GM19467 (cell line): ENCODE data around the gene LIMS2.
A peak's percentile ranks its signal among the peaks of the same experiment; 100 is the strongest.

Source experiments
- ATAC-seq: cut with Tn5 transposase; IDR thresholded peaks from one replicate; pipeline ENCODE4 v1.9.1; 2021; ENCODE audit warnings: mild to moderate bottlenecking, moderate library complexity; ENCODE audit not compliant: unreplicated experiment

Gene LIMS2

GRCh38 chr2:127675331-127676261 lies at the start of gene LIMS2:
Gene LIMS2 (minus strand): TSS chr2:127675530. CDS start chr2:127675024, 506 bp downstream.
- ATAC-seq: no peak

- no peak for ATAC-seq
Measured at GRCh38 chr2:127722807-127723206, 47.5 kb upstream of the LIMS2 start.

GRCh38 chr2:127721978-127722355 lies 46.6 kb upstream of the LIMS2 start:
- ATAC-seq: no peak

- ATAC-seq: no peak
Measured at GRCh38 chr2:127721311-127721977, 46.1 kb upstream of the LIMS2 start.

GRCh38 chr2:127719301-127720218 lies 44.2 kb upstream of the LIMS2 start:
- ATAC-seq: no peak

GRCh38 chr2:127718271-127718670 lies 42.9 kb upstream of the LIMS2 start:
- no peak for ATAC-seq

- no peak for ATAC-seq
Measured at GRCh38 chr2:127715778-127716449, 40.6 kb upstream of the LIMS2 start.

GRCh38 chr2:127713562-127713961 lies 38.2 kb upstream of the LIMS2 start:
- ATAC-seq: no peak

- ATAC-seq: no peak
Measured at GRCh38 chr2:127712999-127713398, 37.7 kb upstream of the LIMS2 start.

GRCh38 chr2:127709336-127709735 lies 34.0 kb upstream of the LIMS2 start:
- ATAC-seq: no peak

GRCh38 chr2:127707890-127708648 lies 32.7 kb upstream of the LIMS2 start:
- no peak for ATAC-seq

GRCh38 chr2:127706215-127706990 lies 31.1 kb upstream of the LIMS2 start:
- ATAC-seq: no peak

GRCh38 chr2:127705391-127706065 lies 30.2 kb upstream of the LIMS2 start:
- no peak for ATAC-seq

GRCh38 chr2:127704641-127705390 lies 29.5 kb upstream of the LIMS2 start:
- no peak for ATAC-seq

GRCh38 chr2:127703282-127703681 lies 28.0 kb upstream of the LIMS2 start:
- ATAC-seq: no peak

- ATAC-seq: no peak
Measured at GRCh38 chr2:127702395-127703009, 27.2 kb upstream of the LIMS2 start.

GRCh38 chr2:127701651-127702394 lies 26.5 kb upstream of the LIMS2 start:
- peak; percentile 56 for ATAC-seq
